IMR-90 (cell line): Measurements from ENCODE around the gene ANLN. TPM values are rescaled to one million over a fixed set of nuclear protein-coding genes. Genes with fewer than 3 reads are reported as not detected.

Experiments used
- ATAC-seq: fragments of 200-7000 bp; cut with Tn5 transposase; 2 replicates; pipeline ENCODE4 v1.9.1; 2020; ENCODE audit warnings: low read depth, mild to moderate bottlenecking, moderate library complexity
- BruUV-seq: library from RNA; stranded (reverse); fragments of 400-500 nt; replicated peaks from 2 replicates; lab custom pipeline; 2021; lab: Mats Ljungman, UMichigan
- CTCF ChIA-PET: fragments of 300-600 bp; formaldehyde crosslinking; extraction: SDS; loops from one replicate; lab custom pipeline; 2021; ENCODE audit warnings: antibody characterized with exemption; lab: Yijun Ruan, JAX
- POLR2A ChIA-PET: fragments of 300-600 bp; sonication (Branson Sonifier 250); formaldehyde crosslinking; loops from one replicate; lab custom pipeline; 2022; ENCODE audit warnings: antibody characterized with exemption; ENCODE audit not compliant: unreplicated experiment; lab: Charles Lee
- DNase-seq: peaks from one replicate; pipeline ENCODE4 v3.0.0; 2013
- H2AFZ ChIP-seq: replicated peaks from 2 replicates; pipeline ENCODE3; 2013; ENCODE audit warnings: low read length, mild to moderate bottlenecking; ENCODE audit not compliant: poor library complexity
- H2AK5ac ChIP-seq: 2 replicates; pipeline ENCODE4 v1.6.1; 2013; ENCODE audit warnings: low read depth, low read length, inconsistent platforms
- H2AK9ac ChIP-seq: replicated peaks from 2 replicates; pipeline ENCODE3; 2013; ENCODE audit warnings: mild to moderate bottlenecking, low read depth, low read length, moderate library complexity; ENCODE audit not compliant: poor library complexity
- H2BK120ac ChIP-seq: 2 replicates; pipeline ENCODE4 v1.6.1; 2013; ENCODE audit warnings: low read depth, low read length, inconsistent platforms
- H2BK15ac ChIP-seq: 3 replicates; pipeline ENCODE4 v1.6.1; 2013; ENCODE audit warnings: low read depth, low read length, inconsistent platforms
- H2BK20ac ChIP-seq: 2 replicates; pipeline ENCODE4 v1.6.1; 2013; ENCODE audit warnings: low read depth, mild to moderate bottlenecking, inconsistent platforms, low read length, moderate library complexity
- H2BK5ac ChIP-seq: 2 replicates; pipeline ENCODE4 v1.6.1; 2013; ENCODE audit warnings: mild to moderate bottlenecking, low read depth, low read length, inconsistent platforms; ENCODE audit not compliant: poor library complexity, severe bottlenecking
- H3K14ac ChIP-seq: replicated peaks from 2 replicates; pipeline ENCODE4 v1.6.1; 2013; ENCODE audit warnings: low read depth, low read length, inconsistent platforms
- H3K18ac ChIP-seq: 2 replicates; pipeline ENCODE4 v1.6.1; 2013; ENCODE audit warnings: low read depth, low read length, control low read depth
- H3K23ac ChIP-seq: 2 replicates; pipeline ENCODE4 v1.6.1; 2013; ENCODE audit warnings: low read depth, low read length, inconsistent platforms
- H3K27ac ChIP-seq: 2 replicates; pipeline ENCODE4 v1.5.1; 2013; ENCODE audit warnings: mild to moderate bottlenecking, control low read depth, low read length; ENCODE audit not compliant: insufficient read depth
- H3K27me3 ChIP-seq: 2 replicates; pipeline ENCODE4 v1.6.1; 2013; ENCODE audit warnings: low read length; ENCODE audit not compliant: control insufficient read depth, insufficient read depth
- H3K36me3 ChIP-seq: 2 replicates; pipeline ENCODE4 v1.6.1; 2013; ENCODE audit warnings: low read length, mixed read lengths; ENCODE audit not compliant: control insufficient read depth, insufficient read depth
- H3K4ac ChIP-seq: 2 replicates; pipeline ENCODE4 v1.6.1; 2013; ENCODE audit warnings: low read depth, low read length, inconsistent platforms
- H3K4me1 ChIP-seq: 2 replicates; pipeline ENCODE4 v1.6.1; 2013; ENCODE audit warnings: low read length, mixed read lengths; ENCODE audit not compliant: control insufficient read depth, insufficient read depth
- H3K4me2 ChIP-seq: 2 replicates; pipeline ENCODE4 v1.6.1; 2013; ENCODE audit warnings: low read depth, mild to moderate bottlenecking, control low read depth, low read length, moderate library complexity
- H3K4me3 ChIP-seq: 2 replicates; pipeline ENCODE4 v1.5.1; 2013; ENCODE audit warnings: low read depth, mild to moderate bottlenecking, control low read depth, low read length, moderate library complexity; ENCODE audit not compliant: insufficient read depth
- H3K56ac ChIP-seq: 2 replicates; pipeline ENCODE4 v1.6.1; 2013; ENCODE audit warnings: low read length, inconsistent platforms; ENCODE audit not compliant: insufficient read depth; ENCODE audit errors: extremely low read depth
- H3K79me1 ChIP-seq, 2 experiments: 2 replicates each; pipeline ENCODE4 v1.6.1; 2013; ENCODE audit warnings: low read length in 2 of 2, inconsistent platforms in 1 of 2, low read depth in 1 of 2
- H3K9ac ChIP-seq: 2 replicates; pipeline ENCODE4 v1.6.1; 2013; ENCODE audit warnings: low read depth, low read length, control low read depth
- H3K9me1 ChIP-seq: 2 replicates; pipeline ENCODE4 v1.6.1; 2013; ENCODE audit warnings: low read length, inconsistent platforms; ENCODE audit not compliant: insufficient read depth
- H3K9me3 ChIP-seq: 2 replicates; pipeline ENCODE4 v1.6.1; 2013; ENCODE audit warnings: low read length; ENCODE audit not compliant: control insufficient read depth, insufficient read depth
- H4K20me1 ChIP-seq: 2 replicates; pipeline ENCODE4 v1.6.1; 2013; ENCODE audit warnings: low read length, inconsistent platforms; ENCODE audit not compliant: insufficient read depth
- H4K5ac ChIP-seq: 2 replicates; pipeline ENCODE4 v1.6.1; 2013; ENCODE audit warnings: mild to moderate bottlenecking, low read depth, low read length, control low read depth
- H4K8ac ChIP-seq, 2 experiments: 2 replicates each; pipeline ENCODE4 v1.6.1; 2013; ENCODE audit warnings: low read depth in 2 of 2, low read length in 2 of 2, control low read depth in 1 of 2, inconsistent platforms in 1 of 2
- H4K91ac ChIP-seq: 2 replicates; pipeline ENCODE4 v1.6.1; 2013; ENCODE audit warnings: low read depth, low read length, inconsistent platforms; ENCODE audit not compliant: insufficient read depth
- BHLHE40 ChIP-seq: fragments of 150-350 bp; IDR thresholded peaks from 2 replicates; pipeline ENCODE4 v1.6.1; 2016; ENCODE audit warnings: mild to moderate bottlenecking, low read depth, low read length
- CEBPB ChIP-seq: IDR thresholded peaks from 2 replicates; pipeline ENCODE4 v1.6.1; 2012; ENCODE audit warnings: low read depth, low read length, improper control_type of control experiment
- CTCF ChIP-seq: conservative IDR thresholded peaks from 2 replicates; pipeline ENCODE4 v1.5.1; 2012; ENCODE audit warnings: mild to moderate bottlenecking, low read depth, low read length, improper control_type of control experiment
- FOS ChIP-seq: fragments of 150-350 bp; IDR thresholded peaks from 2 replicates; pipeline ENCODE4 v1.6.1; 2016; ENCODE audit warnings: low read depth, low read length
- MAFK ChIP-seq: IDR thresholded peaks from 2 replicates; pipeline ENCODE4 v1.6.1; 2012; ENCODE audit warnings: low read depth, low read length, improper control_type of control experiment
- MAZ ChIP-seq: IDR thresholded peaks from 2 replicates; pipeline ENCODE4 v1.6.1; 2012; ENCODE audit warnings: low read depth, mild to moderate bottlenecking, low read length, improper control_type of control experiment, moderate library complexity, borderline replicate concordance
- MXI1 ChIP-seq: IDR thresholded peaks from 2 replicates; pipeline ENCODE4 v1.6.1; 2012; ENCODE audit warnings: low read depth, mild to moderate bottlenecking, low read length, moderate library complexity, borderline replicate concordance
- POLR2A ChIP-seq: IDR thresholded peaks from 2 replicates; pipeline ENCODE4 v1.6.1; 2012; ENCODE audit warnings: mild to moderate bottlenecking, low read depth, low read length
- RAD21 ChIP-seq: IDR thresholded peaks from 2 replicates; pipeline ENCODE4 v1.6.1; 2012; ENCODE audit warnings: low read length, improper control_type of control experiment
- RFX5 ChIP-seq: IDR thresholded peaks from 2 replicates; pipeline ENCODE4 v1.8.0; 2012; ENCODE audit warnings: low read depth, mild to moderate bottlenecking, low read length, moderate library complexity
- SMC3 ChIP-seq: fragments of 150-350 bp; IDR thresholded peaks from 2 replicates; pipeline ENCODE4 v1.6.1; 2016; ENCODE audit warnings: low read depth, mild to moderate bottlenecking, antibody characterized with exemption, low read length, moderate library complexity
- WGBS, 2 experiments: methylation state at CpG; one replicate each; pipeline versions ENCODE4 v1.1.5 to v1.1.7; 2013; ENCODE audit warnings: missing lambda C conversion rate in 2 of 2; ENCODE audit not compliant: insufficient read length in 1 of 2; ENCODE audit errors: extremely low coverage in 2 of 2; 5-methylcytosine and 5-hydroxymethylcytosine counted together
- dilution Hi-C: fragments of 300-500 bp; cut with HindIII; formaldehyde crosslinking; loops from one replicate; pipeline ENCODE4 v1.14.3; 2018; ENCODE audit warnings: low sequenced_read_pairs; ENCODE audit not compliant: unreplicated experiment
- in situ Hi-C: fragments of 300-500 bp; cut with MboI; formaldehyde crosslinking; loops from 3 replicates; pipeline ENCODE4 v1.14.3; 2019; ENCODE audit warnings: low sequenced_read_pairs, inconsistent platforms, mixed read lengths
- intact Hi-C: fragments of 100-400 bp; cut with micrococcal nuclease; formaldehyde crosslinking; loops from 2 replicates; pipeline ENCODE4 v1.10.0; 2022
- polyA plus RNA-seq, 3 experiments: library from polyadenylated mRNA; depleted of rRNA; stranded (reverse); fragments of >200 nt; gene quantifications; 2 replicates each; pipeline ENCODE4 v1.2.3, GENCODE V29; 2012; ENCODE audit warnings: low replicate concordance in 1 of 3
- total RNA-seq: library from RNA; depleted of rRNA; stranded (reverse); fragments of >200 nt; gene quantifications from 2 replicates; pipeline ENCODE4 v1.2.3, GENCODE V29; 2012
- TF ChIP-seq, protein P1 (sequence below): fragments of 150-350 bp; IDR thresholded peaks from 2 replicates; pipeline ENCODE4 v1.6.1; 2017; ENCODE audit warnings: mild to moderate bottlenecking, antibody characterized with exemption, low read length, low read depth
- TF ChIP-seq, protein P2 (sequence below): fragments of 150-350 bp; IDR thresholded peaks from 2 replicates; pipeline ENCODE4 v1.6.1; 2016; ENCODE audit warnings: low read depth, mild to moderate bottlenecking, low read length, moderate library complexity, borderline replicate concordance

Gene ANLN
- total and polyA plus RNA-seq, 2 of the 4 experiments (the other 2 are of a cell fraction) = 60.5 to 276 TPM

DNA sequence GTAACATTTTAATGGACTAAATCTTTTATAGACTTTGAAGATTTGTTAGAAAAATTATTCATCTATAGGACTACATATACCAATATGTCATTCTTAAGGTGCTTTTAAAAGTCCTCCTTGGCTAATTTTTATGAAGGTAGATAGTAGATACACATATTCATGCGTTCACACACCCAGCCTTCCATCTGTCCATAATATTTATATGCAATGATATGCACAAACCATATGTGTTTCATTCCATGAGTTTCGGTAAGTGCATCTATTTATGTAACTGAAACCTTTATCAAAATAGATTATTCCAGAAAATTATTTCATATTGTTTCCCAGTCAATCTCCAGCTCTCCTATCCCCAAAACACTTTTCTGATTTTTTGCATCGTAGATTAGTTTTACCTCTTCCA is 101.7 kb downstream of the ANLN start:
- Histone ChIP-seq H3K18ac (no peak overlapping the region), H4K8ac (no peak overlapping the region), H2AK5ac (no peak overlapping the region), H3K4me1 (no peaks in the 10 kb centered on the region), H2AFZ (no peak overlapping the region), H3K79me1 (no peaks in the 10 kb centered on the region), H2AK9ac (no peak overlapping the region), H3K27me3 (peaks cover 10% of the 10 kb centered on the region), H3K4me3 (no peak overlapping the region), H2BK20ac (no peak overlapping the region), H3K9me1 (no peaks in the 10 kb centered on the region), H3K56ac (no peak overlapping the region), H4K5ac (no peak overlapping the region), H3K27ac (no peak overlapping the region), H3K4me2 (no peak overlapping the region), H4K91ac (no peak overlapping the region), H3K14ac (no peak overlapping the region), H3K4ac (no peak overlapping the region), H2BK5ac (no peak overlapping the region), H3K36me3 (no peaks in the 10 kb centered on the region), H3K23ac (no peak overlapping the region), H2BK15ac (no peak overlapping the region), H4K20me1 (no peaks in the 10 kb centered on the region), H3K9ac (no peak overlapping the region), H2BK120ac (no peak overlapping the region), H3K9me3 (no peaks in the 10 kb centered on the region)
- ATAC-seq (no peak), DNase-seq (no peak)
- intact Hi-C loops (no loop called here), in situ Hi-C loops (loop anchor here (25.0 kb wide), 1 partner anchor 471 kb away; no protein-coding TSS in a partner anchor), dilution Hi-C loops (no loop called here)
- TF ChIP-seq MAZ (no peak), CTCF (no peak), POLR2A (no peak), CEBPB (no peak), BHLHE40 (no peak), RAD21 (no peak), MXI1 (no peak), SMC3 (no peak), RFX5 (no peak), MAFK (no peak), FOS (no peak)
- TF ChIP-seq, protein P1, sequence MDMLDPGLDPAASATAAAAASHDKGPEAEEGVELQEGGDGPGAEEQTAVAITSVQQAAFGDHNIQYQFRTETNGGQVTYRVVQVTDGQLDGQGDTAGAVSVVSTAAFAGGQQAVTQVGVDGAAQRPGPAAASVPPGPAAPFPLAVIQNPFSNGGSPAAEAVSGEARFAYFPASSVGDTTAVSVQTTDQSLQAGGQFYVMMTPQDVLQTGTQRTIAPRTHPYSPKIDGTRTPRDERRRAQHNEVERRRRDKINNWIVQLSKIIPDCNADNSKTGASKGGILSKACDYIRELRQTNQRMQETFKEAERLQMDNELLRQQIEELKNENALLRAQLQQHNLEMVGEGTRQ = no peak
- TF ChIP-seq, protein P2, sequence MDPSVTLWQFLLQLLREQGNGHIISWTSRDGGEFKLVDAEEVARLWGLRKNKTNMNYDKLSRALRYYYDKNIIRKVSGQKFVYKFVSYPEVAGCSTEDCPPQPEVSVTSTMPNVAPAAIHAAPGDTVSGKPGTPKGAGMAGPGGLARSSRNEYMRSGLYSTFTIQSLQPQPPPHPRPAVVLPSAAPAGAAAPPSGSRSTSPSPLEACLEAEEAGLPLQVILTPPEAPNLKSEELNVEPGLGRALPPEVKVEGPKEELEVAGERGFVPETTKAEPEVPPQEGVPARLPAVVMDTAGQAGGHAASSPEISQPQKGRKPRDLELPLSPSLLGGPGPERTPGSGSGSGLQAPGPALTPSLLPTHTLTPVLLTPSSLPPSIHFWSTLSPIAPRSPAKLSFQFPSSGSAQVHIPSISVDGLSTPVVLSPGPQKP = no peak
- CTCF ChIA-PET = interaction anchor here (0.6 to 2.0 kb wide), 2 partner anchors 106 to 179 kb away, joined by 3 to 10 read pairs; no protein-coding TSS in a partner anchor
- POLR2A ChIA-PET = no interaction called here
- WGBS, 2 experiments = 100% methylated on average over 1 of the region's 3 CpGs; no CpG with 5 or more reads in 1 of the 2 experiments
- no TSS peak for BruUV-seq
